GM12878 (cell line): ENCODE measurements around the gene CYREN. TPM values are rescaled to one million over a fixed set of nuclear protein-coding genes. Genes with fewer than 3 reads are reported as not detected.

Experiments used
- ATAC-seq: fragments of 200-7000 bp; cut with Tn5 transposase; 3 replicates; pipeline ENCODE4 v1.9.1; 2020; ENCODE audit warnings: mild to moderate bottlenecking, moderate library complexity
- BruUV-seq: library from RNA; stranded (reverse); fragments of 400-500 nt; replicated peaks from 2 replicates; lab custom pipeline; 2021; lab: Mats Ljungman, UMichigan
- CTCF ChIA-PET: fragments of 300-600 bp; sonication (Branson Sonifier 250); formaldehyde crosslinking; extraction: SDS; loops from one replicate; lab custom pipeline; 2021; ENCODE audit warnings: inconsistent platforms; lab: Yijun Ruan, JAX
- POLR2A ChIA-PET: fragments of 350-600 bp; formaldehyde crosslinking; extraction: SDS; loops from one replicate; lab custom pipeline; 2021; ENCODE audit warnings: inconsistent platforms; lab: Charles Lee
- RAD21 ChIA-PET: fragments of 300-600 bp; sonication (Branson Sonifier 250); formaldehyde crosslinking; loops from one replicate; lab custom pipeline; 2023; ENCODE audit warnings: antibody characterized with exemption; ENCODE audit not compliant: unreplicated experiment; lab: Charles Lee
- SMC1A ChIA-PET: fragments of 300-600 bp; sonication (Branson Sonifier 250); formaldehyde crosslinking; loops from one replicate; lab custom pipeline; 2023; ENCODE audit not compliant: unreplicated experiment, uncharacterized antibody; lab: Charles Lee
- DNase-seq: peaks from one replicate; pipeline ENCODE4 v3.0.0-alpha.2; 2011; ENCODE audit warnings: low read depth, low spot score
- FAIRE-seq: peaks from 3 replicates; lab custom pipeline; 2011; peaks lifted over from hg19 to GRCh38; lab: Jason Lieb, UNC
- H2AFZ ChIP-seq: 2 replicates; pipeline ENCODE4 v1.6.0; 2011; ENCODE audit warnings: low read depth, low read length, control low read depth; ENCODE audit not compliant: control insufficient read depth
- H3K27ac ChIP-seq: 2 replicates; pipeline ENCODE4 v1.5.1; 2011; ENCODE audit warnings: control low read depth; ENCODE audit not compliant: control insufficient read depth, insufficient read depth
- H3K27me3 ChIP-seq, 2 experiments: replicated peaks in 1 of 2; 2 replicates each; pipeline versions ENCODE4 v1.6.0 to v1.6.1; 2011; ENCODE audit warnings: low read length in 1 of 2; ENCODE audit not compliant: control insufficient read depth in 2 of 2, insufficient read depth in 2 of 2
- H3K36me3 ChIP-seq, 2 experiments: 2 replicates each; pipeline ENCODE4 v1.5.1; 2011; ENCODE audit warnings: low read length in 1 of 2; ENCODE audit not compliant: control insufficient read depth in 2 of 2, insufficient read depth in 2 of 2
- H3K4me1 ChIP-seq: 2 replicates; pipeline ENCODE4 v1.6.1; 2011; ENCODE audit warnings: mild to moderate bottlenecking, low read length, moderate library complexity, mixed read lengths; ENCODE audit not compliant: control insufficient read depth, insufficient read depth
- H3K4me2 ChIP-seq: 2 replicates; pipeline ENCODE4 v1.6.0; 2011; ENCODE audit warnings: control low read depth; ENCODE audit not compliant: control insufficient read depth, insufficient read depth
- H3K4me3 ChIP-seq: fragments of 200-600 bp; sonication (generic); 2 replicates; pipeline ENCODE4 v1.5.1; 2016
- H3K79me2 ChIP-seq: 2 replicates; pipeline ENCODE4 v1.6.0; 2011; ENCODE audit warnings: low read length; ENCODE audit not compliant: control insufficient read depth, insufficient read depth
- H3K9ac ChIP-seq: 2 replicates; pipeline ENCODE4 v1.8.0; 2011; ENCODE audit warnings: low read length, control low read depth, mixed read lengths; ENCODE audit not compliant: control insufficient read depth, insufficient read depth
- H3K9me3 ChIP-seq: replicated peaks from 3 replicates; pipeline ENCODE4 v1.5.1; 2011; ENCODE audit warnings: mild to moderate bottlenecking, low read length; ENCODE audit not compliant: control insufficient read depth, insufficient read depth
- H4K20me1 ChIP-seq: 2 replicates; pipeline ENCODE4 v1.6.0; 2011; ENCODE audit not compliant: control insufficient read depth, insufficient read depth
- BMI1 ChIP-seq: fragments of 450-650 bp; IDR thresholded peaks from 2 replicates; pipeline ENCODE4 v1.6.1; 2016; ENCODE audit warnings: mild to moderate bottlenecking, moderate library complexity, borderline replicate concordance
- CBFB ChIP-seq: IDR thresholded peaks from 2 replicates; pipeline ENCODE4 v1.6.1; 2016; ENCODE audit warnings: antibody characterized with exemption, low read depth
- CHD4 ChIP-seq: fragments of 200-600 bp; sonication (generic); IDR thresholded peaks from 2 replicates; pipeline ENCODE4 v1.6.1; 2016; ENCODE audit warnings: mild to moderate bottlenecking
- CUX1 ChIP-seq: IDR thresholded peaks from 2 replicates; pipeline ENCODE4 v1.6.1; 2012; ENCODE audit warnings: improper control_type of control experiment, low read depth, low read length; ENCODE audit not compliant: insufficient replicate concordance
- FOS ChIP-seq: IDR thresholded peaks from 3 replicates; pipeline ENCODE4 v1.6.1; 2011; ENCODE audit warnings: borderline replicate concordance; ENCODE audit not compliant: insufficient read length; ENCODE audit errors: extremely low read depth
- GATAD2B ChIP-seq: fragments of 450-650 bp; conservative IDR thresholded peaks from 2 replicates; pipeline ENCODE4 v1.6.1; 2017; ENCODE audit warnings: low read depth, mild to moderate bottlenecking, moderate library complexity
- HDGF ChIP-seq: fragments of 450-650 bp; IDR thresholded peaks from 2 replicates; pipeline ENCODE4 v1.6.1; 2016; ENCODE audit warnings: antibody characterized with exemption
- IKZF1 ChIP-seq: fragments of 450-650 bp; conservative IDR thresholded peaks from 2 replicates; pipeline ENCODE4 v1.6.1; 2017; ENCODE audit warnings: antibody characterized with exemption, mild to moderate bottlenecking
- LARP7 ChIP-seq: fragments of 450-650 bp; IDR thresholded peaks from 2 replicates; pipeline ENCODE4 v1.6.1; 2017; ENCODE audit warnings: mild to moderate bottlenecking
- MXI1 ChIP-seq: fragments of 150-350 bp; IDR thresholded peaks from 2 replicates; pipeline ENCODE4 v1.6.1; 2011; ENCODE audit warnings: low read depth, mild to moderate bottlenecking, inconsistent platforms, low read length, improper control_type of control experiment
- SMAD5 ChIP-seq: IDR thresholded peaks from 2 replicates; pipeline ENCODE4 v1.6.1; 2016; ENCODE audit warnings: antibody characterized with exemption, low read depth
- TCF7 ChIP-seq: IDR thresholded peaks from 2 replicates; pipeline ENCODE4 v1.6.1; 2014; ENCODE audit warnings: antibody characterized with exemption, borderline replicate concordance
- ZSCAN29 ChIP-seq: fragments of 450-650 bp; IDR thresholded peaks from 2 replicates; pipeline ENCODE4 v1.6.1; 2017; ENCODE audit warnings: mild to moderate bottlenecking, moderate library complexity
- ZZZ3 ChIP-seq: IDR thresholded peaks from 2 replicates; pipeline ENCODE4 v1.6.1; 2011; ENCODE audit warnings: low read depth; ENCODE audit not compliant: control insufficient read depth, insufficient read length
- WGBS: methylation state at CpG from one replicate; pipeline ENCODE4 v1.1.6; 2016; ENCODE audit warnings: low lambda C conversion rate; ENCODE audit not compliant: insufficient replicate concordance, insufficient coverage; ENCODE audit errors: missing lambda C conversion rate; 5-methylcytosine and 5-hydroxymethylcytosine counted together
- in situ Hi-C: fragments of 300-500 bp; cut with MboI; formaldehyde crosslinking; loops from 9 replicates; pipeline ENCODE4 v1.14.3; 2018; ENCODE audit warnings: mixed read lengths
- intact Hi-C: fragments of 100-400 bp; cut with micrococcal nuclease; formaldehyde crosslinking; loops from one replicate; pipeline ENCODE4 v1.14.2; 2022; ENCODE audit not compliant: unreplicated experiment
- polyA plus RNA-seq, 11 experiments: library from polyadenylated mRNA; depleted of rRNA in 4 of 11; unstranded in 6 of 11; stranded (reverse) in 5 of 11; fragments of >200 nt; fragmentation: Nextera tagmentation in 4 of 11; fragmentation: Illumina TruSeq in 1 of 11; extraction: Ambion mirVana in 4 of 11; extraction: Trizol in 1 of 11; gene quantifications; 1 replicate in 1 of 11; 2 replicates in 10 of 11; pipeline versions ENCODE4 v1.2.1 to v1.2.3, GENCODE V29; 2011 to 2016; ENCODE audit warnings: inconsistent platforms in 2 of 11, missing spikeins in 2 of 11, low read depth in 1 of 11
- total RNA-seq, 4 experiments: library from RNA; depleted of rRNA in 3 of 4; stranded (reverse); fragments of >200 nt in 3 of 4; fragmentation: Illumina TruSeq in 1 of 4; extraction: Trizol in 1 of 4; gene quantifications; 2 replicates each; pipeline versions ENCODE4 v1.2.1 to v1.2.3, GENCODE V29; 2013 to 2021
- TF ChIP-seq, protein P1 (sequence below): IDR thresholded peaks from 2 replicates; pipeline ENCODE4 v1.6.1; 2012; ENCODE audit warnings: low read length, inconsistent platforms
- TF ChIP-seq, protein P2 (sequence below): IDR thresholded peaks from 2 replicates; pipeline ENCODE4 v1.6.1; 2012; ENCODE audit warnings: mild to moderate bottlenecking, low read depth, low read length

The CYREN gene
- total and polyA plus RNA-seq, 10 of the 15 experiments (the other 5 are each of a cell fraction or from before 2014, with no cell fraction given): 8.7 to 64.3 (median 55.7) TPM

DNA sequence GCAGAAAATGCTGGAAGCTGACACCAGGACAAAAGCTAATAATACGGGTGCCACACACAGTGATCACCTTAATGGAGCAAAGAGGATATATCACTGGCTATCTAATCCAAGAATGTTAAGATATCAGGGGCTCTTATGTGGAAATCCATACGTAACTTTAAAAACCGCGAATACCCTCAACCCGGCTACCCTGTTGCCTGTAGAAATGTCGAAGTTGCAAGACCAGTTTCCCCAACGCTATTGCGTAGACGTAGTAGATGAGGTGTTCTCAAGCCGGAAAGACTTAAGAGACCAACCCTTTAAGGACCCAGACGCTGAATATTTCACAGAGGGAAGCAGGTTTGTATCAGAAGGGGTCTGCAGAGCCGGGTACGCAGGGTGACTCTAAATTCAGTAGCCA is 7.9 kb upstream of the CYREN start:
- no TSS peak for BruUV-seq
- H3K4me1 ChIP-seq: no peaks in the 10 kb centered on the region; the same call in 1 of the 2 replicates
- intact Hi-C loops: no loop called here
- no peak overlapping the region for H2AFZ ChIP-seq
- peaks cover 48% of the 10 kb centered on the region for H3K9me3 ChIP-seq
- no peak overlapping the region for H3K27ac ChIP-seq
- CTCF ChIA-PET: interaction anchor here (0.8 to 12.2 kb wide), 4 partner anchors 10 to 102 kb away, joined by 3 to 109 read pairs (median 4); partner anchors contain the start of gene WDR91
- H4K20me1 ChIP-seq: no peaks in the 10 kb centered on the region
- H3K27me3 ChIP-seq: no peaks in the 10 kb centered on the region
- H3K4me2 ChIP-seq: no peak overlapping the region
- no peak for DNase-seq
- in situ Hi-C loops: no loop called here
- SMC1A ChIA-PET: interaction anchor here (1.2 to 8.9 kb wide), 4 partner anchors 9 to 96 kb away, joined by 3 to 135 read pairs (median 4); no protein-coding TSS in a partner anchor
- H3K79me2 ChIP-seq: peaks cover 42% of the 10 kb centered on the region
- 96% methylated on average over 13 of the region's 13 CpGs for whole genome bisulfite sequencing
- H3K36me3 ChIP-seq: peaks cover 10 to 47% of the 10 kb centered on the region in 2 experiments
- no peak overlapping the region for H3K9ac ChIP-seq
- POLR2A ChIA-PET: interaction anchor here (1.3 to 12.2 kb wide), 2 partner anchors 8 to 31 kb away, joined by 4 to 155 read pairs; no protein-coding TSS in a partner anchor
- no peak for FAIRE-seq
- RAD21 ChIA-PET: interaction anchor here (0.8 to 11.6 kb wide), 2 partner anchors 8 to 24 kb away, joined by 3 to 146 read pairs; no protein-coding TSS in a partner anchor
- H3K4me3 ChIP-seq: no peak overlapping the region
- ATAC-seq: no peak
- TF ChIP-seq CBFB (no peak), MXI1 (no peak), HDGF (no peak), ZSCAN29 (no peak), CHD4 (no peak), GATAD2B (no peak), IKZF1 (no peak), CUX1 (no peak), TCF7 (no peak), FOS (no peak), BMI1 (no peak), ZZZ3 (no peak), LARP7 (no peak), SMAD5 (no peak)
- TF ChIP-seq, protein P1, sequence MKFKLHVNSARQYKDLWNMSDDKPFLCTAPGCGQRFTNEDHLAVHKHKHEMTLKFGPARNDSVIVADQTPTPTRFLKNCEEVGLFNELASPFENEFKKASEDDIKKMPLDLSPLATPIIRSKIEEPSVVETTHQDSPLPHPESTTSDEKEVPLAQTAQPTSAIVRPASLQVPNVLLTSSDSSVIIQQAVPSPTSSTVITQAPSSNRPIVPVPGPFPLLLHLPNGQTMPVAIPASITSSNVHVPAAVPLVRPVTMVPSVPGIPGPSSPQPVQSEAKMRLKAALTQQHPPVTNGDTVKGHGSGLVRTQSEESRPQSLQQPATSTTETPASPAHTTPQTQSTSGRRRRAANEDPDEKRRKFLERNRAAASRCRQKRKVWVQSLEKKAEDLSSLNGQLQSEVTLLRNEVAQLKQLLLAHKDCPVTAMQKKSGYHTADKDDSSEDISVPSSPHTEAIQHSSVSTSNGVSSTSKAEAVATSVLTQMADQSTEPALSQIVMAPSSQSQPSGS: no peak
- TF ChIP-seq, protein P2, sequence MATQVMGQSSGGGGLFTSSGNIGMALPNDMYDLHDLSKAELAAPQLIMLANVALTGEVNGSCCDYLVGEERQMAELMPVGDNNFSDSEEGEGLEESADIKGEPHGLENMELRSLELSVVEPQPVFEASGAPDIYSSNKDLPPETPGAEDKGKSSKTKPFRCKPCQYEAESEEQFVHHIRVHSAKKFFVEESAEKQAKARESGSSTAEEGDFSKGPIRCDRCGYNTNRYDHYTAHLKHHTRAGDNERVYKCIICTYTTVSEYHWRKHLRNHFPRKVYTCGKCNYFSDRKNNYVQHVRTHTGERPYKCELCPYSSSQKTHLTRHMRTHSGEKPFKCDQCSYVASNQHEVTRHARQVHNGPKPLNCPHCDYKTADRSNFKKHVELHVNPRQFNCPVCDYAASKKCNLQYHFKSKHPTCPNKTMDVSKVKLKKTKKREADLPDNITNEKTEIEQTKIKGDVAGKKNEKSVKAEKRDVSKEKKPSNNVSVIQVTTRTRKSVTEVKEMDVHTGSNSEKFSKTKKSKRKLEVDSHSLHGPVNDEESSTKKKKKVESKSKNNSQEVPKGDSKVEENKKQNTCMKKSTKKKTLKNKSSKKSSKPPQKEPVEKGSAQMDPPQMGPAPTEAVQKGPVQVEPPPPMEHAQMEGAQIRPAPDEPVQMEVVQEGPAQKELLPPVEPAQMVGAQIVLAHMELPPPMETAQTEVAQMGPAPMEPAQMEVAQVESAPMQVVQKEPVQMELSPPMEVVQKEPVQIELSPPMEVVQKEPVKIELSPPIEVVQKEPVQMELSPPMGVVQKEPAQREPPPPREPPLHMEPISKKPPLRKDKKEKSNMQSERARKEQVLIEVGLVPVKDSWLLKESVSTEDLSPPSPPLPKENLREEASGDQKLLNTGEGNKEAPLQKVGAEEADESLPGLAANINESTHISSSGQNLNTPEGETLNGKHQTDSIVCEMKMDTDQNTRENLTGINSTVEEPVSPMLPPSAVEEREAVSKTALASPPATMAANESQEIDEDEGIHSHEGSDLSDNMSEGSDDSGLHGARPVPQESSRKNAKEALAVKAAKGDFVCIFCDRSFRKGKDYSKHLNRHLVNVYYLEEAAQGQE: no peak
